ENCODE data around the gene DNAJC12. TPM values are rescaled to one million over a fixed set of nuclear protein-coding genes. Genes with fewer than 3 reads are reported as not detected.
A peak's percentile ranks its signal among the peaks of the same experiment; 100 is the strongest.
"Not testable (repeated sequence)": the region's sequence is repeated elsewhere in the genome, so short reads cannot be mapped to it uniquely, and the experiment has no call there.

The DNAJC12 gene
- total RNA-seq, 2 experiments from 2014 or later = 13.2 to 13.9 TPM

- H3K27me3 Mint-ChIP-seq (ENCODE audit: low read depth) = no peaks in the 10 kb centered on the region
- no peak for DNase-seq
- intact Hi-C loops (cut with micrococcal nuclease) = no loop called here
- no peak overlapping the region for H3K4me3 Mint-ChIP-seq
- H3K27ac Mint-ChIP-seq = no peak overlapping the region
- no peaks in the 10 kb centered on the region for H3K36me3 Mint-ChIP-seq (ENCODE audit: low read depth)
- H3K4me1 Mint-ChIP-seq (ENCODE audit: low read depth) = no peaks in the 10 kb centered on the region
- CTCF ChIA-PET = no interaction called here
- no peaks in the 10 kb centered on the region for H3K9me3 Mint-ChIP-seq
These were observed 25.1 kb upstream of the DNAJC12 start for GRCh38 chr10:67863094-67863493.

- H3K4me3 Mint-ChIP-seq = no peak overlapping the region
- DNase-seq = no peak
- no peaks in the 10 kb centered on the region for H3K9me3 Mint-ChIP-seq
- no peaks in the 10 kb centered on the region for H3K4me1 Mint-ChIP-seq (ENCODE audit: low read depth)
- no peak overlapping the region for H3K27ac Mint-ChIP-seq
- H3K27me3 Mint-ChIP-seq (ENCODE audit: low read depth) = no peaks in the 10 kb centered on the region
- intact Hi-C loops (cut with micrococcal nuclease) = no loop called here
- no peaks in the 10 kb centered on the region for H3K36me3 Mint-ChIP-seq (ENCODE audit: low read depth)
- CTCF ChIA-PET = interaction anchor here (0.6 to 2.2 kb wide), 3 partner anchors 294 to 486 kb away, joined by 3 to 8 read pairs (median 3); no protein-coding TSS in a partner anchor
These were observed 23.9 kb upstream of the DNAJC12 start for GRCh38 chr10:67861750-67862432.

- CTCF ChIA-PET = interaction anchor here (0.6 to 8.3 kb wide), 3 partner anchors 48 to 298 kb away, joined by 3 to 114 read pairs (median 3); no protein-coding TSS in a partner anchor
- no peak for DNase-seq
- Mint-ChIP-seq H3K36me3 (ENCODE audit: low read depth) (no peaks in the 10 kb centered on the region), H3K9me3 (no peaks in the 10 kb centered on the region), H3K4me3 (no peak overlapping the region), H3K4me1 (ENCODE audit: low read depth) (peaks cover 2% of the 10 kb centered on the region), H3K27me3 (ENCODE audit: low read depth) (no peaks in the 10 kb centered on the region), H3K27ac (no peak overlapping the region)
- intact Hi-C loops (cut with micrococcal nuclease) = loop anchor here (5.0 to 10.0 kb wide), 3 partner anchors 488 to 1036 kb away; partner anchors contain the start of gene RUFY2
These were observed 21.0 kb upstream of the DNAJC12 start for GRCh38 chr10:67858971-67859370.

GRCh38 chr10:67853512-67853911 lies 15.5 kb upstream of the DNAJC12 start:
- CTCF ChIA-PET = interaction anchor here (8.3 kb wide), 1 partner anchor 303 kb away, joined by 114 read pairs; no protein-coding TSS in a partner anchor
- intact Hi-C loops (cut with micrococcal nuclease) = loop anchor here (10.0 kb wide), 1 partner anchor 1041 kb away; no protein-coding TSS in a partner anchor
- Mint-ChIP-seq H3K4me1 (ENCODE audit: low read depth) (peaks cover 10% of the 10 kb centered on the region), H3K27ac (no peak overlapping the region), H3K27me3 (ENCODE audit: low read depth) (no peaks in the 10 kb centered on the region), H3K9me3 (no peaks in the 10 kb centered on the region), H3K4me3 (no peak overlapping the region), H3K36me3 (ENCODE audit: low read depth) (peaks cover 5% of the 10 kb centered on the region)
- DNase-seq = no peak

- no peaks in the 10 kb centered on the region for H3K27me3 Mint-ChIP-seq (ENCODE audit: low read depth)
- H3K9me3 Mint-ChIP-seq = no peaks in the 10 kb centered on the region
- no peak overlapping the region for H3K4me3 Mint-ChIP-seq
- no peak overlapping the region for H3K27ac Mint-ChIP-seq
- CTCF ChIA-PET = interaction anchor here (0.7 to 8.3 kb wide), 2 partner anchors 31 to 304 kb away, joined by 3 to 114 read pairs; no protein-coding TSS in a partner anchor
- intact Hi-C loops (cut with micrococcal nuclease) = loop anchor here (10.0 kb wide), 1 partner anchor 1042 kb away; no protein-coding TSS in a partner anchor
- DNase-seq = no peak
- peaks cover 5% of the 10 kb centered on the region for H3K36me3 Mint-ChIP-seq (ENCODE audit: low read depth)
- peaks cover 10% of the 10 kb centered on the region for H3K4me1 Mint-ChIP-seq (ENCODE audit: low read depth)
These were observed 14.8 kb upstream of the DNAJC12 start for GRCh38 chr10:67852761-67853160.

- no peak for DNase-seq
- no peak overlapping the region for H3K4me3 Mint-ChIP-seq
- CTCF ChIA-PET = interaction anchor here (0.6 to 8.3 kb wide), 2 partner anchors 53 to 305 kb away, joined by 5 to 114 read pairs; no protein-coding TSS in a partner anchor
- peaks cover 10% of the 10 kb centered on the region for H3K4me1 Mint-ChIP-seq (ENCODE audit: low read depth)
- peak overlapping the region; percentile 19 for H3K27ac Mint-ChIP-seq
- H3K9me3 Mint-ChIP-seq = no peaks in the 10 kb centered on the region
- H3K36me3 Mint-ChIP-seq (ENCODE audit: low read depth) = peaks cover 5% of the 10 kb centered on the region
- intact Hi-C loops (cut with micrococcal nuclease) = loop anchor here (10.0 kb wide), 1 partner anchor 1044 kb away; no protein-coding TSS in a partner anchor
- no peaks in the 10 kb centered on the region for H3K27me3 Mint-ChIP-seq (ENCODE audit: low read depth)
These were observed 13.2 kb upstream of the DNAJC12 start for GRCh38 chr10:67851186-67851585.

GRCh38 chr10:67849331-67850011 lies 11.5 kb upstream of the DNAJC12 start:
- peaks cover 5% of the 10 kb centered on the region for H3K36me3 Mint-ChIP-seq (ENCODE audit: low read depth)
- intact Hi-C loops (cut with micrococcal nuclease) = loop anchor here (1.0 to 10.0 kb wide), 9 partner anchors 11 to 1045 kb away; partner anchors contain the start of genes DNAJC12, HERC4 and SIRT1
- H3K9me3 Mint-ChIP-seq = no peaks in the 10 kb centered on the region
- H3K27ac Mint-ChIP-seq = peak overlapping the region; percentile 98
- DNase-seq = peak; percentile 98
- peaks cover 8% of the 10 kb centered on the region for H3K4me1 Mint-ChIP-seq (ENCODE audit: low read depth)
- CTCF ChIA-PET = interaction anchor here (0.9 to 1.4 kb wide), 7 partner anchors 11 to 452 kb away, joined by 3 to 7 read pairs (median 3); partner anchors contain the start of gene DNAJC12
- H3K27me3 Mint-ChIP-seq (ENCODE audit: low read depth) = no peaks in the 10 kb centered on the region
- peak overlapping the region; percentile 97 for H3K4me3 Mint-ChIP-seq

GRCh38 chr10:67843284-67843683 lies 5.3 kb upstream of the DNAJC12 start:
- H3K36me3 Mint-ChIP-seq (ENCODE audit: low read depth) = no peaks in the 10 kb centered on the region
- no peak overlapping the region for H3K27ac Mint-ChIP-seq
- no peaks in the 10 kb centered on the region for H3K4me1 Mint-ChIP-seq (ENCODE audit: low read depth)
- intact Hi-C loops (cut with micrococcal nuclease) = no loop called here
- CTCF ChIA-PET = interaction anchor here (0.7 kb wide), 1 partner anchor 60 kb away, joined by 5 read pairs; no protein-coding TSS in a partner anchor
- H3K4me3 Mint-ChIP-seq = no peak overlapping the region
- DNase-seq = no peak
- peaks cover 8% of the 10 kb centered on the region for H3K9me3 Mint-ChIP-seq
- H3K27me3 Mint-ChIP-seq (ENCODE audit: low read depth) = no peaks in the 10 kb centered on the region

GRCh38 chr10:67841737-67842136 lies 3.7 kb upstream of the DNAJC12 start:
- no peak for DNase-seq
- Mint-ChIP-seq H3K9me3 (peaks cover 8% of the 10 kb centered on the region), H3K4me1 (ENCODE audit: low read depth) (peaks cover 2% of the 10 kb centered on the region), H3K27ac (no peak overlapping the region), H3K27me3 (ENCODE audit: low read depth) (no peaks in the 10 kb centered on the region), H3K36me3 (ENCODE audit: low read depth) (no peaks in the 10 kb centered on the region), H3K4me3 (no peak overlapping the region)
- intact Hi-C loops (cut with micrococcal nuclease) = no loop called here
- CTCF ChIA-PET = no interaction called here

- H3K4me1 Mint-ChIP-seq (ENCODE audit: low read depth) = peaks cover 2% of the 10 kb centered on the region
- intact Hi-C loops (cut with micrococcal nuclease) = no loop called here
- no peak for DNase-seq
- H3K27me3 Mint-ChIP-seq (ENCODE audit: low read depth) = no peaks in the 10 kb centered on the region
- H3K36me3 Mint-ChIP-seq (ENCODE audit: low read depth) = no peaks in the 10 kb centered on the region
- H3K4me3 Mint-ChIP-seq = no peak overlapping the region
- CTCF ChIA-PET = no interaction called here
- H3K27ac Mint-ChIP-seq = no peak overlapping the region
- peaks cover 8% of the 10 kb centered on the region for H3K9me3 Mint-ChIP-seq
These were observed 2.0 kb upstream of the DNAJC12 start for GRCh38 chr10:67839951-67840350.

- H3K36me3 Mint-ChIP-seq (ENCODE audit: low read depth); H3K27me3 Mint-ChIP-seq (ENCODE audit: low read depth); H3K4me3 Mint-ChIP-seq; H3K9me3 Mint-ChIP-seq; DNase-seq; CTCF ChIA-PET; H3K27ac Mint-ChIP-seq; intact Hi-C loops (cut with micrococcal nuclease); H3K4me1 Mint-ChIP-seq (ENCODE audit: low read depth): not testable (repeated sequence)
These were observed 1.5 kb upstream of the DNAJC12 start for GRCh38 chr10:67839511-67839910.

GRCh38 chr10:67836972-67837371 lies 1.0 kb downstream of the DNAJC12 start:
- no peak for DNase-seq
- H3K9me3 Mint-ChIP-seq = peaks cover 8% of the 10 kb centered on the region
- H3K27me3 Mint-ChIP-seq (ENCODE audit: low read depth) = no peaks in the 10 kb centered on the region
- no peaks in the 10 kb centered on the region for H3K36me3 Mint-ChIP-seq (ENCODE audit: low read depth)
- CTCF ChIA-PET = interaction anchor here (1.0 to 1.3 kb wide), 3 partner anchors 48 to 55 kb away, joined by 3 to 6 read pairs (median 3); no protein-coding TSS in a partner anchor
- intact Hi-C loops (cut with micrococcal nuclease) = no loop called here
- no peak overlapping the region for H3K4me3 Mint-ChIP-seq
- H3K4me1 Mint-ChIP-seq (ENCODE audit: low read depth) = peaks cover 2% of the 10 kb centered on the region
- H3K27ac Mint-ChIP-seq = no peak overlapping the region
